Fibroblast of the conjunctiva (primary cell): ENCODE measurements around the gene ARMC3.

Experiments used
- DNase-seq: peaks from one replicate; pipeline ENCODE4 v3.0.0-alpha.2; 2010; ENCODE audit warnings: low read depth

ARMC3 gene

DNA sequence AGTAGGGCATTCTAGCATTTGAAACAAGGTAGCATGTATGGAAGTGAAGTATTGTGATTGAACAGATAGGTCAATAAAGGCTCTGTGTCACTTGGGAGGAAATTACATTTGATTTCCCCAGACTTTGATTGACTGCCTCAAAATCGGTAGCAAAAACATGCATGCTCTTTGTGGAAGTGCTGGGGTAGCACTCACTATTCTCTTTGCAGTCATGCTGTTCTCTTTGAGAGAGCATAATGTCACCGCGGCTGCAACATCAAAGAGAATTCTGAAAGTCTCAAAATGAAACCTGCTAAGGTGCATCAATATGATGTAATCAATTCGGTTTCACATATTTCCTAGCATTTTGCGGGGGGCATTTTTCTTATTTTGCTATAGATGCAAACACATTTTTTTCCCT, 64.2 kb downstream of the ARMC3 start:
- DNase-seq: no peak

DNA sequence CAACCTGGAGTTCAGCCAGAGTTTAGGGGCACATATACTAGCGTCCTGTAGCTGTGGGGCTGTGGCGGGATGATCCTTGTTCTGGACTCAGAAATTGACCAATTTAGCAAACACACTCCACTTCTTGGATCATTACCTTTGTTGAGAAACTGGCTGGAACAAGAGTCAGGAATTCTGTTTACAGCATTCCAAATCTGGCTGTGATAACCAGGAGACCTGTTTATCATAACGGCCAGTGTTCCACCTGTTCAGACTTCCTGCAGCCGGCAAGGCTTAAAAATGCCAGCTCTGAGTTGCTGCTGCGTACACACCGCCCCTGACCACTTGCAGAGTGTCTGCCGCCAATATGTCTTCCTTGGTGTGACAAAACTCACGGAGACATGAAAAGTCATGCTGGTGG, 64.8 kb downstream of the ARMC3 start:
- DNase-seq: no peak

DNA sequence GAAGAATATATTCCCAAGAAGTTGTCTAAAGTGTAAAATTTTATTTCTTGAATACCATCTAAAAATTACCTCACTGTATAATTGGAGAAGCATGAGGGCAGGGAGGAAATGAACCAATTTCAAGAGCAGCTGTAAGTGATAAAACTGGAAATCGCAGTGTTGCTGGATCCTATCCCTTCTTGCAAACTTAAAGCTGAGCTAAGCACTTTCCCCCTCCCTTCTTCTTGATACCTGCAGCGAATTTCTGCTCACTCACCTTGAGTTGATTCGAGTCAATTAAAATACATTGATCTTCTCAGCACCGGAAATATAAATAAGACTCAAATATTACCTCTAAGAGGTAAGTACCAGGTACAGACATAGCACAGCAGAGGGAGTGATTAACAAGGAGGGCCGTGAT, 65.5 kb downstream of the ARMC3 start:
- no peak for DNase-seq

DNA sequence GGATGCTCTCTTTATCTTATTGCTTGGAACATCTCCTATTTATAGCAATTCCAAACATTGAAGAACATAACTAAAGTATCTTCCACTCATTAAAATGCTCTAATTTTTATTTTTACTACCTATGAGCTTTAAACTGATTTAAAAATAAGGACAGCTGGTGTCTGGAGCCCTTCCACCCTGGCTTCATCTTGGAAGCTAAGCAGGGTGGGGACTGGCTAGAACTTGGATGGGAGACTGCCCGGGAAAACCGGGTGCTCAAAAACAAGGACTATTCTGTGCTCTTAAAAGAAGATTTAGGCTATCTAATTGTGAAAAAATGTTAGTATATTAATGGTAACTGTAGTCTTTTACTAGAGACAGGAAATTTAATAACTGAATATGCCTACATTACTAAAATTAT, 69.2 kb downstream of the ARMC3 start:
- no peak for DNase-seq

DNA sequence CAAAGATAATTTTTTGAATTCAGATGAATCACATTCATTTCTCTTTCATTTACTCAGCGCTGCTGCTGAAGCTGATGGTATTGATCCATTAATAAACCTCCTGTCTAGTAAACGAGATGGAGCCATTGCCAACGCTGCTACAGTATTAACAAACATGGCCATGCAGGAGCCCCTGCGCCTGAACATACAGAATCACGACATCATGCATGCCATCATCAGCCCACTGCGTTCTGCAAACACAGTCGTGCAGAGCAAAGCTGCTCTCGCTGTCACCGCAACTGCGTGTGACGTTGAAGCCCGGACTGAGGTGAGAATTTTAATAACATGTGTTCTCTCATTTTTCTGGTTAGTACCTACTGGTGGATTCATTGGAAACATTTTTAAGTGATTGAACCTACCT, 70.2 kb downstream of the ARMC3 start:
- no peak for DNase-seq

DNA sequence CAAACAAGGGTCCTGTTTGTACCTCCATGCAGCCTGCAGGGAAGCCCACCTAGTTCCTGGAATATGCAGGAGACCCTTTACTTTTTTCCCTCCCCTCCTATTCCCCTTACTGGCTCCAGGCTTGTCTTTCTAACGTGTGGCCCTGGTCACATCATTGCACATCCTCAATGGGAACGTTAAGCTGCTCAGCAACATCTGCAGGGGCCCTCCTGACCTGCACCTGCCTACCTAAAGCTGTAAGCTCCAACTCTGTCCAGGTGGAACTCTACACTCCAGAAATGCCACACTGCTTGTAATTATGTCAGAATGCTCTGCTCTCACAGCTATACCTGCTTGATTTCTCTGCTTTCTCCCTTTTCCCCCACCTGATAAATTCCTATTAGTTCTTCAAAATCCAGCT, 72.1 kb downstream of the ARMC3 start:
- DNase-seq: no peak

DNA sequence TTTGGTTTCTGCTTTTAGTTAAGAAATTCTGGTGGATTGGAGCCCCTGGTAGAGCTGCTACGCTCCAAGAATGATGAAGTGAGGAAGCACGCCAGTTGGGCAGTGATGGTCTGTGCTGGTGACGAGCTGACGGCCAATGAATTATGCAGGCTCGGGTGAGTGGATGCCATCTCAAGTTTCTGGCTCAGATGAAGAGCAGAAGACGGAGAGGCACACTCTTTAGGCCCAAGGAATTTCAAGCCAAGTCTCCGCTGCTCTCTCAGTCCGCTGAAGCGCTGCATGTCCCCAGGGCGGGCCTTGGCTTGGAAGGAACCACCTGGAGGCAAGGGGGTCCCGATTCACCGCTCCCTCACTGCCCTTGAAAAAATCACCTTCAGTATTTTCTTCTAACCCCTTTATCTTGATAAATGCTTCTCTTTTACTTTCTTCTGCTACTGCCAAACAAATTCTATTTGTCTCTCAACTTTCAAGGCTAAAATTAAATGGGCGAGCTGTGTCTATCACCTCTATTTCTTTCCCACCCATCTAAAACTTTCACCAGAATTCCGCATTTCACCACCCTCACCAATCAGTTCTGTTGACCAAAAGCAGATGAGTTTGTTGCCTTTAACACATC, 74.2 kb downstream of the ARMC3 start:
- DNase-seq: no peak

DNA sequence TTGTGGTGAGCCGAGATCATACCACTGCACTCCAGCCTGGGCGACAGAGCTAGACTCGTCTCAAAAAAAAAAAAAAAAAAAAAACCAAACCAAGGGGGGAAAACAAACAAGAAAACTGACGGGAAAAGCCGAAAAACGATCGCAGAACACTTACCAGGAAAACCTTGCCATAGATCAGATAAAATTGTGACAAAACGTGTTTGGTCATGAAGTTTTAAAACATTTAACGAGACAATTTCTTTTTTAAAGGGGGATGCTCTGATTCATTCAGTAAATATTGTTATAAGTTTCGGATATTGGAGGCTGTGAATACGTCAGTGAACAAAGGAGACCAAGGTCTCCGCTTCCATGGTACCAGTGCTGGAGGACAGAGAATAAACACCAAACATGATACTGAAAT, 77.3 kb downstream of the ARMC3 start:
- no peak for DNase-seq

DNA sequence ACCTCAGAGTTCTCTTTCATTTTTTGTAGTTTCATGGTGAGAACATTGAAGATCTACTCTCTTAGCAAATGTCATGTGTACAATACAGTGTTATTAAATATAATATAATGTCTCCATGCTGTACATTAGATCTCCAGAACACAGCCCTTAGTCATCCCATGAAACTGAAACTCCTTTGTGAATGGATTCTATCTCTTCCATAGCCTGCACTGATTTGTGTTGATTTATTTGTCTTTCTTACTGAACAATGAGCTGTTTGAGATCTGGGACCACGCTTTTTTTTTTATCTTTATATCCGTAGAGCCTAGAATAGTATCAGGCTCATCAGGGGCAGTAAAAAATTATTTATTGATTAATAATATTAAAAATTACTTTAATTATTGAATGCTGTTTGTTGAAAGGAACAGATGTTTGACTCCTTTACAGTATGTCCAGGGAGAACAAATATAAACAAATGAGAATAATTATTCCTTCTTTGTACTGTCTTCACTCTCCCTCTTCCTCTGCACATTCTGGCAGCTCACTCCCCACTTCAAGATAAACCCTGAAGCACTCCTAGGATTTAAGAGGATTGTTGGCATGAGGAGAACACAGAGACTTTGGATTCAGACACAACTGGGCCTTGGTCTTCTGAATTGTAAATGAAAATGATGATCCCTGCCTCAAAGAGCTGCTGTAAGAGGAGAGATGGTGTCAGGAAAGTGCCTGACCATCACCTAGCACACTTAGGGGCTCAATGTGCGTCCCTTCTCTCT, 85.9 kb downstream of the ARMC3 start:
- DNase-seq: no peak

DNA sequence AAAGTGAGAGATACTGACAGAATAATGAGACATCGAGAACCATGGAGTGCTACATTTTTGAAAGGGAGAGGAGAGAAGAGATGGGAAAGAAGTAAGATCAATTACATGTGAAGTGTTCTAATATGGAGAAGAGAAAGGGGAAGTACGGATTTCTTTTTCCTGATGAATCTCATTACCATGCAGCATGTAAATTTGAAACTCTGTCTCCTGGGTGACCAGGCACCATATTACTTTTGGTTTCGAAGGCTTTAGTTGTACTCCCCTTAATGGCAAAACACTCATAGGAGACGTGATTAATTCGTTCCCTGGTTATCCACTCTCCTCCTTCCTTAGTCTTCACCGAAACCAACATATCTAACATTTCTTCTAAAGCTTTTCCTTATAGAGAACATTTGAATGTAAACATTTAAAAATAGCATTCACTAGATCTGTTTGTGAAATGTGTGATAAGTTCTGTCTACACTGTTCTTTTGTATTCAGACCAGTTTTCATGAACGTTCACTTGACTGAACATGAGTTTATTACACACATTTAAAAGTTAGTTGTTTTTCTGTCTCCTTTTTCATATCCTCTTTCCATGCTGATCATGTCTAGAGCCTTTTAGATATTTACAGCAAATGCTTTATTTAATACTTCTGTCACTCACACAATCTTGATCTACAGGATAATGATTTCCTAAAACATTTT, 87.3 kb downstream of the ARMC3 start:
- DNase-seq: no peak

DNA sequence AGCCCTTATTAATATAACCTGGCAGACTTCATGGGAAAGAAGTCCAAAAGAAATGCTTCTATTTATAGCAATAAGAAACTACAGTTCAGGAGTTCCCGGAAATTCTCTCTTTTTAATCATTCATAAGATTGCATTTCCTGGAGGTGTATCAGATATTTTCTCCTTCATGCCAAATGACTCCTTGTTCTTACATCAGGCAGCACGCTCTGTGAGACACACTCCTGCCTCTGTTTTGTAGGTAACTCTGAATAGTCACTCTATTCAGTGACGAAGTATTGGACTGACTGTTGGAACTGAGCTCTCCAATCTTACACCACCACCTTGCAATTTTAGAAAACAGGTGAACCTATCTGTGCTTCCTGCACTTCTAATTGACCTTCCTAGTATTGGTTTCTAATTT, 88.8 kb downstream of the ARMC3 start:
- no peak for DNase-seq

DNA sequence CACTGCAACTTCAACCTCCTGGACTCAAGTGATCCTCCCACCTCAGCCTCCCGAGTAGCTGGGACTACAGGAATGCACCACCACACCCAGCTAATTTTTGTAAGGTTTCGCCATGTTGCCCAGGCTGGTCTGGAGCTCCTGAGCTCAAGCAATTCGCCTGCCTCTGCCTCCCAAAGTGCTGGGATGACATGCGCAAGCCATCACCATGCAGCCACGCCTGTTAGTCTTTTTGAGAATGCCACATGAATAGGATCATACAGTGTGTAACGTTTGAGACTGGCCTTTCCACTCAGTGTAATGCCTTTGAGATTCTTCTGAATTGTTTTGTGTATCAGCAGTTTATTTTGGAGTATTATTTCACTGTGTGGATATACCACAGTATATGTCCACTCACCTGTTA, 91.8 kb downstream of the ARMC3 start:
- no peak for DNase-seq

DNA sequence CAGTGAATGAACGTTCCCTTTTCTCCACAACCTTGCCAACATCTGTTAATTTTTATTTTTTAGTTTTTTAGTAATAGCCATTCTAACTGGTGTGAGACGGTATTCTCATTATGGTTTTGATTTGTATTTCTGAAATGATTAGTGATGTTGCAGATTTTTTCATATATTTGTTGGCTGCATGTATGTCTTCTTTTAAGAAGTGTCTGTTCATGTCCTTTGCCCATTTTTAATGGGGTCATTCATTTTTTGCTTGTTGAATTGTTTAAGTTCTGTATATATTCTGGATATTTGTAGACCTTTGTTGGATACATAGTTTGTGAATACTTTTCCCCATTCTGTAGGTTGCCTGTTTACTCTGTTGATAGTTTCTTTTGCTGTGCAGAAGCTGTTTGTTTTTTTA, 93.6 kb downstream of the ARMC3 start:
- no peak for DNase-seq

DNA sequence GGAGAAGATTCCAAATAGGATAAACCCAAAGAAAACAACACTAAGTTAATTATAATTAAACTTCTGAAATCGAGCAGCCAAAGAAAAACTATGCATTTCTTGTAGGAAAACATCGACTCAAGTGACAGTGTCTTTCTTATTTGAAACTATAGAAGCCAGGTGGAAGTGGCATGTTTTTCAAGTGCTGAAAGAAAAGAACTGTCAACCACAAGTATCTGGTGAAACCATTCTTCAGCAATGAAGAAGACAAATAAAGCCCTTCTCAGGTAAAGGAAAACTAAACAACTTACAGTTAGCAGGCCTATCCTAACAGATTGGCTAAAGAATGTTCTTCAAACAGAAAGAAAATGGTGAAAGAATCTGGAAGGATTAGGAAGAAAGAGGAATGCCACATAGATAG, 96.1 kb downstream of the ARMC3 start:
- no peak for DNase-seq

DNA sequence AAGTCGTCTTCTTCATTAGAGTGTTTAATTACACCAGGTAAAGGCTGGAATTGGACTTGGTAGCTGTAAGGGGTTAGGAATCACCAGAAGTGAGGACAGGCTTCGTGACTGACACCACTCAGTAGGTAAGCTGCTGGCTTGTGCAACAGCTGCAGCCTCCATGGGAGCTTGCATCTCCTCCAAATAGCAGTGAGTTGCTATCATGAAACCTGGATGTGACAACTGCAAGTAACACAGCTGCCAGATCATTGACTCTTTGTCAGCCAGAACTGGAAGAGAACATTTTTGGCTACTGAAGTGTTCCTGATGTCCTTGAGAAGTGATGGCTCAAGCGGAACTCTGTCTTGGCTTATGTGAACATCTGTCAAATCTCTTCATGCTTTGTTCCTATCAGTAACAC, 103.5 kb downstream of the ARMC3 start:
- DNase-seq: no peak

DNA sequence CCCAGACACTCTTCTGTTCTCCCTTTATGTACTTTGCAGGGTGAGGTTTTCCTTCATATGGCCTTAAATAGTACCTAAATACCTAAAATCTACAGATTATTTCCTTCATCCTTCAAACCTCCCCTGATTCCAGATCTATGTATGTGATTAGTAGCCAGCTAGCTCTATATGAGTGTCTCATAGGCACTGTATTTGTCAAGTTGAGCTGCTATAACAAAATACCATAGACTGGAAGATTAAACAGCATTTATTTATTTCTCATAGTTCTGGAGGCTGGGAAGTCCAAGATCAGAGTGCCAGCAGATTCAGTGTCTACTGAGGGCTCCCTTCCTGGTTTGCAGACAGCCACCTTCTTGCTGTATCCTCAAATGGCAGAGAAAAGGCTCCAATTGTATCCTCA, 106.9 kb downstream of the ARMC3 start:
- no peak for DNase-seq

DNA sequence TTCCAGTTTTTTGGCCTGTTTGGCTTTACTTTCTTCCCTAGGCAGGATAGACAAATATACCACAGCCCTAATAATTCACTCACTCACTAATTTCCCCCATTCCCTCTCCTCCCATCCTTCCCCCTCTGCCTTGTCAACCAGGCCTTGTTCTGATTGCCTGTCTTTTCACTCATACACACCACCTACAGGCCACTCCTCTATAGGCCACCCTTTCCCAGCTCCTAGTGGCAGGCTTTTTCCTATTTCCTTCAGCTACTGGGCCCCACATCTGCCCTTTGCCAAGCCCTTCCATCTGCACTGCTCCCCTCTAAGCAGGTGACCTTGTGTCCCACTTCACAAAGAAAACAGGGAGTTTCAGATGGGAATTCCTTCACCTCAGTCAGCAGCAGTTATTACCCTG, 107.7 kb downstream of the ARMC3 start:
- no peak for DNase-seq

DNA sequence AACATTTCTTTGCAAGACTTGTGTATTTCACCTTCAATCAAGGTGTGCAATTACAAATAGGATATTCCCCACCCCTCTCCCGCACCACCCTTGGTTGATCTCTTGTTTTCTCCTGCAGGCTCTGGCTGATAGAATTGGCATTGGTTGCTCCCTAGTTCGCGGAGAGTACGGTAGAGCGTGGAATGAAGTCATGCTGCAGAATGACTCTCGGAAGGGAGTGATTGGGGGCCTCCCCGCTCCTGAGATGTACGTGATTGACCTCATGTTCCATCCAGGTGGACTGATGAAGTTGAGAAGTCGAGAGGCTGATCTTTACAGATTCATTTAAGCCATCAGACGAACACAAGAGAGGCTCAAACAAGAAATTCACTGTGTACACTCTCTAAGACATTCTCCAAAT, 109.3 kb downstream of the ARMC3 start:
- no peak for DNase-seq

DNA sequence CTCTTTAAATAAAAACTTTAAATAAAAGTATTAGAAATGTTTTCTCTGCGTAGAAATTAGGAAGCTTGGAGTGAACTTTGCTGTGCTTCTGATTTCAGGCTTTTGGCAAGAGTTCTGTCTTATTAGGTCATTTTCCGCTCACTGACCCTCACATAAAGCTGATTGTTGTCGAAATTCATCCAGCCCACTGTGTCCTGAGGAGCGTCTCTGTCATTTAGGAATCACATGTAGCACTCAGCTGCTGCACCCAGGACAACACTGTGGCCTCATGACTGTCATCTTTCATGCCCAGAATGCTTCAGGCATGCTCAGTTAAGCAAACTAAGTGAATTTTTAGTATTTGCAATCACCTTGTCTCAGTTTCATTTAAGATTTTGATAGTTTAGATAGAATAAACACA, 109.7 kb downstream of the ARMC3 start:
- DNase-seq: no peak

DNA sequence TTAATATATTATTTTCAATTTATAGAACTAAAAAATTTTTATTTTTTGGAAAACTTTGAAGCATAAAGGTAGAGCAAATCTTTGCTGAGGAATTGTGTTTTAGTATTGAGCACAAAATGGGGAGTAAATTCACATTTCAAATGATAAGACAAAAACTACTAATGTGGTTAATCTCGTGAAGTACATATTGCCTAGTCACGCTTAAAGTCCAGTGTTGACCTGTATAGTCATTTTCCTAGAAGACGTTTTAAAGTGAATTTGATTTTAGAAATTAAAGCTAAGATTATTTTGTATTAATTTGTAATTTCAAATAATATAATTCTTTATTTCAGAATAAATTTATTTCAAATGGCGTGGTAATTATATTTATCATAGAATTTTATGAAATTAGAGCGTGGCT, 110.3 kb downstream of the ARMC3 start:
- DNase-seq: no peak

DNA sequence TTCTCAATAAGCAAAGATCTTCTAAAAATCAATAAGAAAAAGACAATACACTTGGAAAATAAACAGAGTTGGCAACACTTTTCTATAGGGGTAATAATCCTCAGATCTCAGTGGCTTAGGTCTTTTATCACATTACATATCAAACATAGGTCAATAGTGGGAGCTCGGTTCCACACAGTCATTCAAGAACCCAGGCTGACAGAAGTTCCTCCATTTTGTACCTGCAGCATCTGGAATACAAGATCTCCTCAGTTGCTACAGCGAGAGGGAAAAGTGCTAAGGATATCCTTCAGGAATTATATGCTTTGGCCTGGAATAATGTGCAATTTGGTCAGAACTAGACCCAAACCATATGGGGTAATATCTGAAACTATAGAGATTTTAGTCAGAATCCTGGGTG, 112.1 kb downstream of the ARMC3 start:
- DNase-seq: no peak

DNA sequence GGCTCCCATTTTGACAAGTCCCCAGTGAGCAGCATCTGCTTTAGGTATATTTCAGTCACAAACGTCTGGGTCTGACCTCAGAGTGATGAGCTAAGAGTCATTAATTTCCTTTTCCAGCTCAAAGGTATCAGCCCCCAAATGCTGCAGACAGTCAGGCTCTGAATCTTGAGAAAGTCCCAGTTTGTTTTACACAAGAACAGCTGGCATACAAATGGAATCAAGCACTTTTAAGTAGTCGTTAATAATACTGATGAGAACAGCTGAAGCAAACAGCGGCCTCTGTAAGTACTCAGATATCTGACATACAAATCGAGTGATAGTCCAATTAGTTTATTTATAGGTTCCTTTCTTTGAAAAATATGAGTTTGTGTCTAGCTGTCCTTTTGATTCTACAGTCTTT, 118.2 kb downstream of the ARMC3 start:
- no peak for DNase-seq

DNA sequence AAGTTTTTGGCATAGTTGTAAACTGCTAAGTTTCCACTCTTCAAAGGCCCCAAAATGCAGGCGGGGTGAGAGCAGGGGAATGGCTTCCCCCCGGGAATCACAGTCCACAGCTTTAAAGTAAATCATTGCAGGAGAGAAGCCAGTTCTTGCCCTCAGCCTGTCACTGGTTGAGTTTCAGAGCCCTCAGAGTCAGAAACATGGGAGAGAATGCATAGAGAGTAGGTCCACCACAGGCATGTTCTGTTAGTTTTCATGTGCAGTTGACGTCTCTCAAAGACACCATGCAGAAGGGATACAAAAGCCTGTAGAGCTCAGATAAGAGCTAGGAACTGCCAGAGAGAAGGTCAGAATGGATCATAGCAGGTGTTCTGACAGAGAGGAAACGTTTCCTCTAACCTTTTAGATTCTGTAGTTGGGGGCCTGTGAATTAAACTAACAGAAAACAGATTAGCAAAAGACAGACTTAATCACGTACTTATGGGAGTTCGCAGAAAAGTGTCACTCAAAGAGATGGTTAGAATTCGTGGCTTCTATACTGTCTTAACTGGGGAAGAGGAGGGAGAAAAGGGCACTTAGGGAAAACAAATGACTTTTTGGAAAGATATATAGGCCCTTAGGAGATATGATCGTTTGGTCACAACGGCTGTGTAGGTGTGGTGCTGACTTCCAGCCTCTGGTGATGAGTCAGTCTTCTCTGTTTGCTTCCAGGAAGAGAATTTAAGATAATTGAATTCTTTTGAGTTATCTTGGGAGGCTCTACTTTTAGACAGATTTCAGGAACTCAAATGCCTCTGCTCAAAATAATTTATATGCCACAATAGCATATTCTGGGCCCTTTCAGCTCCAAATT, 119.6 kb downstream of the ARMC3 start:
- DNase-seq: no peak
